Subcutaneous adipose tissue (tissue), 4 donors: ENCODE data around the gene CSRP1. TPM values are rescaled to one million over a fixed set of nuclear protein-coding genes. Genes with fewer than 3 reads are reported as not detected.

Source experiments
- total RNA-seq, 4 donors: library from RNA; depleted of rRNA; stranded (reverse); fragments of >200 nt; gene quantifications; one replicate each; pipeline ENCODE4 v1.1.0, GENCODE V29; 2016
- TF ChIP-seq, protein P1 (sequence below): fragments of 450-650 bp; IDR thresholded peaks from one replicate; pipeline ENCODE4 v1.5.1; 2016; ENCODE audit warnings: low read depth, mild to moderate bottlenecking, control low read depth, antibody characterized with exemption, moderate library complexity

Gene CSRP1
- total RNA-seq, 4 donors from 2014 or later: 82.0 to 242 (median 155) TPM

DNA sequence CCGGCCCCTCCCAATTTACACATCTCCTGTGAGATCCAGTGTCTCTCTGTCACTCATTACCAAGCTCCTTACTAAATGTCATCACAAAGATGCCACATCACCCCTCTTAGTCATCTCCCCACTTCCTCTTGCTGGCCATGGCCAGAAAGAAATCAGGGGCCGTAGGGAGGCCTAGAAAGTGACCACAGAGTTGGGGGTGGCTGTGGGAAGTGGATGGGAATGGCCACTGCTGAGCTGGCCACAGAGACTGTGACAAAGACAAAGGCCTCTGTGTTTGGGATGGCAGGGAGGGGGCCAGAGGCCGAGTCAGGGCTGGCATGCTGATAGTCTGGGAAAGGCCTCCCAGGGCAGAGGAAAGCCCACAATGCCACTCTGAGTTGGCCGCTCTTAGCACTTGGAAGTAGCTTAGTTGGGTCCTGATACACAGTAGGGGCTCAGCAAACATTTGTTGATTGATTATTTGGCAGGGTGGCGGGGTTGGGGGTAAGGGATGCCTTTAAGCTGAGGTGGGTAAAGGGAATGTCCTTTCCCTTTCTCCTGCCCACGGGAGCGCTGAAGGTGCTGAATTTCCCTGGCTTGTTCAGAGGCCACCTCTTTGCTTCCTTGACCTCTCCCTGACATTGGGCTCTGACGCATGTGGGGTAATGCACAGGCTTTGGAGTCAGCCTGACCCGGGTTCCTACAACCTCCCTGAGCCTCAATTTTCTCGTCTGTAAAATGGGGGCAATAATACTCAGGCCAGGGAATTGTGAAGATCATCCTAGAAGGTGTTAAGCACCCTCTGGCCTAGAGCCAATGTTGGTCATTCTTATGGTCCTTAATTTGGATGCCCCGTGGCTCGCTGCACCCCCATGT is 45.2 kb upstream of the CSRP1 start:
- TF ChIP-seq, protein P1, sequence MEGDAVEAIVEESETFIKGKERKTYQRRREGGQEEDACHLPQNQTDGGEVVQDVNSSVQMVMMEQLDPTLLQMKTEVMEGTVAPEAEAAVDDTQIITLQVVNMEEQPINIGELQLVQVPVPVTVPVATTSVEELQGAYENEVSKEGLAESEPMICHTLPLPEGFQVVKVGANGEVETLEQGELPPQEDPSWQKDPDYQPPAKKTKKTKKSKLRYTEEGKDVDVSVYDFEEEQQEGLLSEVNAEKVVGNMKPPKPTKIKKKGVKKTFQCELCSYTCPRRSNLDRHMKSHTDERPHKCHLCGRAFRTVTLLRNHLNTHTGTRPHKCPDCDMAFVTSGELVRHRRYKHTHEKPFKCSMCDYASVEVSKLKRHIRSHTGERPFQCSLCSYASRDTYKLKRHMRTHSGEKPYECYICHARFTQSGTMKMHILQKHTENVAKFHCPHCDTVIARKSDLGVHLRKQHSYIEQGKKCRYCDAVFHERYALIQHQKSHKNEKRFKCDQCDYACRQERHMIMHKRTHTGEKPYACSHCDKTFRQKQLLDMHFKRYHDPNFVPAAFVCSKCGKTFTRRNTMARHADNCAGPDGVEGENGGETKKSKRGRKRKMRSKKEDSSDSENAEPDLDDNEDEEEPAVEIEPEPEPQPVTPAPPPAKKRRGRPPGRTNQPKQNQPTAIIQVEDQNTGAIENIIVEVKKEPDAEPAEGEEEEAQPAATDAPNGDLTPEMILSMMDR: no peak

DNA sequence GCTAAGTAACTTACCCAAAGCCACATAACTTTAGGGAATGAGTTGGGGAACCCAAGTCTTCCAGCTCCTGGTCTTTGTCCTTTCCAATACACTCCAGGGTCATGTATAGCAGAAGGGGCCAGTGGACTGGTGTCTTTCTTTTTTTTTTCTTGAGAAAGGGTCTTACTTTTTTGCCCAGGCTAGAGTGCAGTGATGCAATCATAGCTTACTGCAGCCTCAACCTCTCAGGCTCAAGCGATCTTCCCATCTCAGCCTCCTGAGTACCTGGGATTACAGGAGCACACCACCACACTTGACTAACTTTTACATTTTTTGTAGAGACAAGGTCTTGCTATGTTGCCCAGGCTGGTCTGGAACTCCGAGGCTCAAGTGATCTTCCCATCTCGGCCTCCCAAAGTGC is 44.2 kb upstream of the CSRP1 start:
- TF ChIP-seq, protein P1: no peak

DNA sequence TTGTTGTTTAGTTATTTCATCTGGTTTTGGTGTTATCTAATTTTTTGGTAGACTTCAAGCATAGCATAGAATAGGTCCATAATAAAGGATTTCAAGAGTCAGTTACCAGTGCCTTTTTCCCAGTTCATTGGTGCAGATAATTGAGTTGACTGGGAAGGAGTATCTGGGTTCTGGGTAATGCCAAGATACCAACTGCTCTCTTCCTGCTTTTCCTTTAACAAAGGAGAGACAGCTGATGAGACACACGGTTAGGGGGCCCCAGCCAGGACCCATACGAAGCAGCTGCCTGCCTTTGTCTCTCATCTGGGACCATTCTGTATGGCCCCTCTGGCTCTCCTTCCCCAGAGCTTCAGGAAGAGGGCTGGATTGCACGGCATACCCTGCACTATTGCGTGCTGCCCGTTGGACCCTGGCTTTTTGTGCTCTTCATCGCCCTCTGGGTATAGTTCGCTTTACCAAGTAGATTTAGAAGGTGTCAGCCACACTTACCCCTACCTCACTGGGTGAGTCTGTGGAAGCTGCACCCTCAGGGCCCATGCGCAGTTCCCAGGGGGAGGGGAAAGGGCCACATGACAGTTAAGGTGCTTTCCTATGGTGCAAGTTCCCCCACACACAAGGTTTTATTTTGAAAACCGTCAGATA is 39.0 kb upstream of the CSRP1 start:
- TF ChIP-seq, protein P1: no peak

DNA sequence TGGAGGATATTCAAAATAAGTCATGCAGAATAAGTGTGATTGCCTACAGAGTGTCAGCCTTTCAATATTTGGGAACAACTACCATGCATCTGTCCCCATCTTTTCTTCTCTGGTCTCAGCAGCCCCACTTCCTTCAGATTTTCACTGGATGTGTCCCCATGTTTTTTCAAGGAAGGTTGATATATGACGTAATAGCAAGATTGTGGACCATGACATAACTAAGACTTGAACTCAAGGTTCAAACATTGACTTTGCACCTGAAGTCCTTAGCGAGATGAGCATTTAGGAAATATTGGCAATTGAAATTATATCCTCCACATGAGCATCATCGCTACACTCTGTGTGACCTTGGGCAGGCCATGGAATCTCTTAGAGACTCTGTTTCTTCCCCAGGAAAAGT is 37.8 kb upstream of the CSRP1 start:
- TF ChIP-seq, protein P1: no peak

DNA sequence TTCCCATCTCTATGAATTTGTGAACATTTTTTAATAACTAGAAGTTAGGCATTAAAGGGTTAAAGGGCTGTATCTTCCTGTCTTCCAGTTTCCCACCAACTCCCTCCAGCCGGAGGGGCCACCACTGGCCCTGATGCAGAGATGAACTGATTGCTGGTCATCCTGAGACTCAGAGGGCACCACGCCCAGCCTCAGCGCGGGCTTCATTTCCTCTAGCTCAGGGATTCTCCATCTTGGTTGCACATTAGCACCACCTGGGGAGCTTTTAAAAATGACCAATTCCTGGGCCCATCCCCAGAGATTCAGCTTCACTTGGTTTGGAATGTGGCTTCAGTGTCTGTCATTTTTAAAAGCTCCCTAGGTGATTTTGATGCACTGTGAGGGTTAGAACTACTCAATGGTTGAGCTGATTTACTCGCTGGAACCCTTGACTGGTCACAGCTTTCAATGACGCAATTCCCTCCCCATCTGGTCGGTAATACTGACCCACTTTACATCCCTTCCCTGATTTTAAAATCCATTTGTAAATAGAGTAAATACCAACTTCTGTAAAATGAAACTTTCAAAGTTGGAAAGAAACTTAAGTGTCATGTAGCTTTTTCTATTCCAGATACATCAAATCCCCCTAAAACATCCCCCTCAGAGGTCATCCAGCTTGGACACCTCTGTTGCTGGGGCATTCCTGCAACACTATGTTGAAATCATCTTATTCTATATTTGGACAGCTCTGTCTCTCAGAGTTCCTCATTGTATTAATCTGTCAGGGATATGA is 37.1 kb upstream of the CSRP1 start:
- TF ChIP-seq, protein P1: no peak

DNA sequence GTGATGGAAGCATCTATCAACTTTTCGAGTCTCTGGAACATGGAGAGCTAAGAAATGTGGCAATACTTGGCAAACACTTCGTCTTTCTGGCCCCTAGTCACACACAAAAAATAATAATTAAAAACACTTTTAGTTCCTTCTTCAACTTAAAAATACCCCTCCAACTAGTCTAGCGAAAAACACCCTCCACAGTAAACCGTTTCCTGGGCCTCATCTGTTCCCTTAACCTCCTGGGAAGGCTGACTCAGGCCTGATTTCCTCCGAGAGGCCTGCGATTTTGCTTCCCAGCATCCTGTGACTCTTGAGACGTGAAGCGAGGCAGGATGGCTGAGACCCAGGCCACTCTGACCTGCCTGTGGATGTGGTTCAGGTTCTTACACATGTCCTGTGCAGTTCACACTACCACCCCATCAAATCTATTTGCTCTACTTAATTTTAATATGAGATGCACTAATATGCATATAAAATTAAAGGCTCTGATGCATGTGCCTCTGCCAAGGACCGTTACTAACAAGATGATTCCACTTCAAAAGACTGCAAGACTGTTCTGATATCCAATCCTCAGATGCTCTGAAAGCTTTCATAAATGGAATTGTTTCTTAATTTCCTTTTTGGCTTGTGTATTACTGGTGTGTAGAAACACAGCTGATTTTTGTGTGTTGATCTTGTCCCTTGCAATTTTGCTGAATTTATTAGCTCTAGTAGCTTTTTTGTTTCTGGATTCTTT is 35.5 kb upstream of the CSRP1 start:
- TF ChIP-seq, protein P1: no peak
